GM15510 (cell line): ENCODE results near the gene RMP24.

Experiments
- POLR2A ChIP-seq: IDR thresholded peaks from 3 replicates; pipeline ENCODE4 v1.6.1; 2011; ENCODE audit warnings: borderline replicate concordance; ENCODE audit not compliant: insufficient read length; ENCODE audit errors: extremely low read depth

Gene RMP24

GRCh38 chr18:35972197-35973000 lies at the start of gene RMP24:
RMP24 (plus strand) TSS chr18:35972679.
- TF ChIP-seq POLR2A = peak; percentile 87

GRCh38 chr18:35923939-35924684 lies 48.4 kb upstream of the RMP24 start:
- TF ChIP-seq POLR2A = no peak

GRCh38 chr18:35926884-35927283 lies 45.6 kb upstream of the RMP24 start:
- TF ChIP-seq POLR2A = no peak

DNA sequence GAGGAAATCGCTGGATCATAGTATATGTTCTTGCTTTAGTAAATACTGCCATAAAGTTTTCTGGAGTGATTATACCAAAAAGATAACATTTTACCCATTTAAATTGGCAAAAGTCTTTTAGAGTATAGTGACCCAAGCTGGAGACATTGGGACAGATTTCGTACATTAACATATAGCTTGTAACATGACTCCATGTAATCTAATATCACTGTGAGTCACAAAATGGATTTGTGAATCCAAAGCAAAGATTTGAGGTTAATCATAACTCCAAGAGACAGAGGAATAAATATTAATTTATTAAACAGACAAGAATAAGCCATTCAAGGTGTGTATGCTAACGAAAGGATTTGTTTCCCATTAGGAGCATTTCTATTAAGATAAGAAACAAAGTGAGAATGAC lies 45.0 kb upstream of the RMP24 start:
- TF ChIP-seq POLR2A = no peak

- no peak for TF ChIP-seq POLR2A
Measured at GRCh38 chr18:35933982-35934381, 38.5 kb upstream of the RMP24 start.

DNA sequence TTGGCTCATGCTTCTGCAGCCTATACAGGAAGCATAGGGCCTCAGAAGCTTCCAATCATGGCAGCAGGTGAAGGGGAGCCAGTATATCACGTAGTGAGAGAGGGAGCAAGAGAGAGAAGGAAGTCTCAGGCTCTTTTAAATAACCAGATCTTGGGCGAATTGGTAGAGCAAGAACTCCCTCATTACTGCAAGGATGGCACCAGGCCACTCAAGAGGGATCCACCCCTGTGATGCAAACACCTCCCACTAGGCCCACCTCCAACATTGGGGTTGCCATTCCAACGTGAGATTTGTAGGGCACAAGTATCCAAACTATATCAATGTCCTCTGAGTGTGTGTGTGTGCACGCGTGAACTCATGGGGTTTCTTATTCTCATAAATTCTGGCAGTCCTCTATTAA lies 37.6 kb upstream of the RMP24 start:
- TF ChIP-seq POLR2A = no peak

DNA sequence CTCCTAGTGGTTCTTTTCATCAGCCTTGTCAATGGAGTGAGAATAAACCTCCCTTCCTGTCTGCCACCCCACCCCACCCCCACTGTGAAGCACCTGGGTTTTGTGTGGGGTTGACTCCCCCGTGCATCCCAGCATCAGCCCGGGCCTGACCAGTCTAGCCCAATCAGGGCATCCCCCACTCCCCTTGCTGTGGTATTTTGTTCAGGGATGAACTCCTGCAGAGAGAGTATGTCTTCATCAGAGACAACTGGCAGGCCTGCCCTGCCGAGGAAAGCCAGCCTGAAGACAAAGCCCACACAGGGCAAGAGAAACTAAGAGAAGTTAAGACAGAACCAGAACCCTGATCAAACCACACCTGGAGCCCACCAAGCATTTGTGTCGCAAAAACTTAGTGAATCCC lies 36.7 kb upstream of the RMP24 start:
- no peak for TF ChIP-seq POLR2A

GRCh38 chr18:35936951-35937350 lies 35.5 kb upstream of the RMP24 start:
- TF ChIP-seq POLR2A = no peak

DNA sequence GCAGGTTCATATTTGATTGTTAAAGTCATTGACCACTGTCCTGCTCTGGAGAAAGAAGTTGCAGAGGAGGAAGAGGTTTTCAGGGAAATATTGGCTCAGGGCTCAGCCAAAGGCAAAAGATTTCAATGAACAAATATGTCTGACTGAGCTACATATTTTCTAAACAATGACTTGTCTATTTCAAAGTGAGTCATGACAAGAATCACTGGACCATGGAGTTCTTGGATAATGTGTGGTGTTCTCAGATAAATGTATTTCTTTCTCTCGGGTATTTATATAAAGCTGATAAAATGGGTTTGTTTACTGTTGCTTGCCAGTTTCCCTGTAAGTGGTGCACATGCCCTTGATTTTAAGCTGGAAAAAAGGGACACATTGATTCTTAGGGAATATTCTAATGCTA lies 34.3 kb upstream of the RMP24 start:
- no peak for TF ChIP-seq POLR2A

GRCh38 chr18:35938562-35938961 lies 33.9 kb upstream of the RMP24 start:
- no peak for TF ChIP-seq POLR2A

GRCh38 chr18:35939138-35939537 lies 33.3 kb upstream of the RMP24 start:
- TF ChIP-seq POLR2A = no peak

GRCh38 chr18:35941299-35941698 lies 31.2 kb upstream of the RMP24 start:
- no peak for TF ChIP-seq POLR2A

- no peak for TF ChIP-seq POLR2A
Measured at GRCh38 chr18:35942133-35942532, 30.3 kb upstream of the RMP24 start.

GRCh38 chr18:35942661-35943060 lies 29.8 kb upstream of the RMP24 start:
- no peak for TF ChIP-seq POLR2A

DNA sequence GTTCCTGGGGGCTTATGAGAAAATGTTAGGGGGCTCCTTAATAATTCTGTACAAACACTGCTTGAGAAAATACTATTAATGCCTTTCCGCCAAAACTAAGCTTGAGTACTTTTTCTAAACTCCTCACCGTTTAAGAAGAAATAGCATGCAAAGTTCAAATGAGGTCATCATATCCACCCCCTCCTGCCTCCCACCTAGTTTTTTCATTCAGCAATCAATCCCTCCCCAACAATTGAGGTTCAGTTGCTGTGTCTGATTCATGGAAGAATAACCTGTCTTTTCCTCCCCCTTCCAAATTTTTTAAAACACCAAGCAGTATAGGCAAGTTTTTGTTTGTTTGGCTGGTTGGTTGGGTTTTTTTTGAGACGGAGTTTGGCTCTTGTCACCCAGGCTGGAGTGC lies 24.4 kb upstream of the RMP24 start:
- TF ChIP-seq POLR2A = no peak

- no peak for TF ChIP-seq POLR2A
Measured at GRCh38 chr18:35949090-35949489, 23.4 kb upstream of the RMP24 start.
